PC-3 (cell line): ENCODE results near the gene ZBTB7C. TPM values are rescaled to one million over a fixed set of nuclear protein-coding genes. Genes with fewer than 3 reads are reported as not detected.

ENCODE experiments used
- ATAC-seq: fragments of 200-7000 bp; cut with Tn5 transposase; 2 replicates; pipeline ENCODE4 v1.9.1; 2020; ENCODE audit warnings: mild to moderate bottlenecking, moderate library complexity
- BruUV-seq: library from RNA; stranded (reverse); fragments of 400-500 nt; replicated peaks from 2 replicates; lab custom pipeline; 2021; lab: Mats Ljungman, UMichigan
- CTCF ChIA-PET: fragments of 300-600 bp; sonication (Branson Sonifier 250); formaldehyde crosslinking; loops from one replicate; lab custom pipeline; 2022; ENCODE audit warnings: antibody characterized with exemption; lab: Charles Lee
- POLR2A ChIA-PET: fragments of 300-600 bp; sonication (Branson Sonifier 250); formaldehyde crosslinking; loops from one replicate; lab custom pipeline; 2022; ENCODE audit warnings: antibody characterized with exemption; ENCODE audit not compliant: unreplicated experiment; lab: Charles Lee
- DNase-seq: peaks from one replicate; pipeline ENCODE4 v3.0.0-alpha.2; 2015
- H2AFZ ChIP-seq: fragments of 300-600 bp; sonication (generic); 2 replicates; pipeline ENCODE4 v1.6.0; 2016; ENCODE audit warnings: antibody characterized with exemption, low read length
- H3F3A ChIP-seq: fragments of 300-600 bp; sonication (generic); one replicate; pipeline ENCODE4 v1.6.0; 2017; ENCODE audit warnings: antibody characterized with exemption, low read length, control low read depth, mild to moderate bottlenecking; ENCODE audit not compliant: unreplicated experiment
- H3K27ac ChIP-seq: fragments of 300-600 bp; sonication (generic); 2 replicates; pipeline ENCODE4 v1.5.1; 2016; ENCODE audit warnings: mild to moderate bottlenecking, low read length
- H3K27me3 ChIP-seq: fragments of 300-600 bp; sonication (generic); 2 replicates; pipeline ENCODE4 v1.6.1; 2016; ENCODE audit warnings: low read length, mixed read lengths
- H3K36me3 ChIP-seq: fragments of 300-600 bp; sonication (generic); 2 replicates; pipeline ENCODE4 v1.6.1; 2016; ENCODE audit warnings: low read depth, mixed run types, low read length, mixed read lengths
- H3K4me1 ChIP-seq: fragments of 300-600 bp; sonication (generic); 2 replicates; pipeline ENCODE4 v1.5.1; 2016; ENCODE audit warnings: low read length; ENCODE audit not compliant: insufficient read depth
- H3K4me2 ChIP-seq: fragments of 300-600 bp; sonication (generic); 2 replicates; pipeline ENCODE4 v1.6.0; 2016; ENCODE audit warnings: low read length
- H3K4me3 ChIP-seq: fragments of 300-600 bp; sonication (generic); 2 replicates; pipeline ENCODE4 v1.5.1; 2016; ENCODE audit warnings: mild to moderate bottlenecking, low read length, mixed read lengths
- H3K79me2 ChIP-seq: fragments of 300-600 bp; sonication (generic); 2 replicates; pipeline ENCODE4 v1.6.1; 2017; ENCODE audit warnings: low read length, mixed read lengths
- H3K9ac ChIP-seq: fragments of 300-600 bp; sonication (generic); 2 replicates; pipeline ENCODE4 v1.6.0; 2016; ENCODE audit warnings: mild to moderate bottlenecking, low read length
- H3K9me2 ChIP-seq: fragments of 300-600 bp; sonication (generic); replicated peaks from 2 replicates; pipeline ENCODE4 v1.6.1; 2016; ENCODE audit warnings: mixed run types, low read length, mixed read lengths
- H3K9me3 ChIP-seq: fragments of 300-600 bp; sonication (generic); 2 replicates; pipeline ENCODE4 v1.6.1; 2016; ENCODE audit warnings: low read length, mixed read lengths
- H4K20me1 ChIP-seq: fragments of 300-600 bp; sonication (generic); 2 replicates; pipeline ENCODE4 v1.6.1; 2016; ENCODE audit warnings: low read length, mixed read lengths
- CTCF ChIP-seq: fragments of 300-600 bp; sonication (generic); conservative IDR thresholded peaks from 2 replicates; pipeline ENCODE4 v1.5.1; 2017; ENCODE audit warnings: antibody characterized with exemption, low read depth, mild to moderate bottlenecking, low read length
- EZH2 ChIP-seq: fragments of 300-600 bp; sonication (generic); IDR thresholded peaks from one replicate; pipeline ENCODE4 v1.6.1; 2017; ENCODE audit warnings: antibody characterized with exemption, mild to moderate bottlenecking, low read length; ENCODE audit not compliant: unreplicated experiment
- EZH2phosphoT487 ChIP-seq: fragments of 300-600 bp; sonication (generic); IDR thresholded peaks from 2 replicates; pipeline ENCODE4 v1.6.1; 2018; ENCODE audit warnings: mild to moderate bottlenecking, antibody characterized with exemption, low read length, borderline replicate concordance
- intact Hi-C: fragments of 100-400 bp; cut with micrococcal nuclease; formaldehyde crosslinking; loops from 2 replicates; pipeline ENCODE4 v1.9.0; 2023
- total RNA-seq: library from RNA; depleted of rRNA; stranded (reverse); fragments of >200 nt; gene quantifications from 2 replicates; pipeline ENCODE4 v1.2.3, GENCODE V29; 2014

Gene ZBTB7C
- total RNA-seq, 1 experiment from 2014 or later: 1.3 TPM

- Histone ChIP-seq H3K4me3 (no peak overlapping the region), H4K20me1 (no peaks in the 10 kb centered on the region), H3K4me2 (no peak overlapping the region), H3K27me3 (no peaks in the 10 kb centered on the region), H3K9me2 (no peaks in the 10 kb centered on the region), H3F3A (no peaks in the 10 kb centered on the region), H3K79me2 (no peaks in the 10 kb centered on the region), H3K27ac (no peak overlapping the region), H3K4me1 (no peaks in the 10 kb centered on the region), H3K9ac (no peak overlapping the region), H3K9me3 (no peaks in the 10 kb centered on the region), H3K36me3 (no peaks in the 10 kb centered on the region), H2AFZ (no peak overlapping the region)
- DNase-seq (no peak), ATAC-seq (no peak)
- intact Hi-C loops: no loop called here
- CTCF ChIA-PET: no interaction called here
- no TSS peak for BruUV-seq
- no peak for TF ChIP-seq EZH2
- TF ChIP-seq CTCF: no peak
- TF ChIP-seq EZH2phosphoT487: no peak
- POLR2A ChIA-PET: no interaction called here
These were observed 324.3 kb downstream of the ZBTB7C start for GRCh38 chr18:48084858-48085257.

- H3K9ac ChIP-seq: no peak overlapping the region
- H2AFZ ChIP-seq: no peak overlapping the region
- intact Hi-C loops: no loop called here
- no peaks in the 10 kb centered on the region for H3K36me3 ChIP-seq
- H3F3A ChIP-seq: no peaks in the 10 kb centered on the region
- H3K4me3 ChIP-seq: no peak overlapping the region
- H3K27me3 ChIP-seq: no peaks in the 10 kb centered on the region
- H3K9me3 ChIP-seq: no peaks in the 10 kb centered on the region
- no peak for ATAC-seq
- H3K4me1 ChIP-seq: no peaks in the 10 kb centered on the region
- no peak overlapping the region for H3K4me2 ChIP-seq
- no peak for TF ChIP-seq EZH2
- H3K9me2 ChIP-seq: no peaks in the 10 kb centered on the region
- no peaks in the 10 kb centered on the region for H4K20me1 ChIP-seq
- no peaks in the 10 kb centered on the region for H3K79me2 ChIP-seq
- CTCF ChIA-PET: no interaction called here
- H3K27ac ChIP-seq: no peak overlapping the region
- POLR2A ChIA-PET: no interaction called here
- no TSS peak for BruUV-seq
- no peak for DNase-seq
These were observed 325.0 kb downstream of the ZBTB7C start for GRCh38 chr18:48084041-48084757.

DNA sequence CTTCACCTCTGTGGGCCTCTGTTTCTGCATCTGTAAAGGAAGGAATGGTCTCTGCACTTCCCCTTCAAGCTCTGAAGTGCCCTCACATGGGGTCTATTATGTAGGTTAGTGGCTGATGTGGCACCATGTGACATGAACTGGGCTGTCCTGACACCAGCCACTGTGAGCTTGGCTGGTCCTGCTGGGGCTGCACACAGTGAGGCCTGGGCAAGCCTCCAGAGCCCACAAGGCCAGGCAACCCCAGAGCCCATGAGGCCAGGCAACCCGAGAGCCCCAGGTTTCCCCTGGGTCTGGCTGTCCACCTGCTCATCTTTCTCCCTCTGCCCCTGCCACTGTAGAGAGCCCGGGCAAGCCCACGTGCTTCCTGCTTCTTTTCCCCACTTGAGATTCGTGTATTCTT, 328.6 kb downstream of the ZBTB7C start:
- no peak overlapping the region for H2AFZ ChIP-seq
- H3F3A ChIP-seq: no peaks in the 10 kb centered on the region
- no peaks in the 10 kb centered on the region for H3K9me3 ChIP-seq
- H3K4me2 ChIP-seq: no peak overlapping the region
- H3K36me3 ChIP-seq: no peaks in the 10 kb centered on the region
- H3K4me1 ChIP-seq: no peaks in the 10 kb centered on the region
- ATAC-seq: no peak
- no peak overlapping the region for H3K4me3 ChIP-seq
- no peak for DNase-seq
- intact Hi-C loops: no loop called here
- CTCF ChIA-PET: no interaction called here
- no peak overlapping the region for H3K9ac ChIP-seq
- H3K27me3 ChIP-seq: no peaks in the 10 kb centered on the region
- BruUV-seq: no TSS peak
- no peaks in the 10 kb centered on the region for H3K79me2 ChIP-seq
- H3K9me2 ChIP-seq: no peaks in the 10 kb centered on the region
- H4K20me1 ChIP-seq: no peaks in the 10 kb centered on the region
- H3K27ac ChIP-seq: no peak overlapping the region
- TF ChIP-seq EZH2 (no peak), CTCF (no peak), EZH2phosphoT487 (no peak)
- POLR2A ChIA-PET: no interaction called here
